OCI-LY1 (cell line): Measurements from ENCODE around the gene POLR1A.

Experiments used
- CTCF ChIP-seq: fragments of 200-600 bp; sonication (generic), shearing (Covaris generic); IDR thresholded peaks from 2 replicates; pipeline ENCODE4 v1.5.1; 2017; ENCODE audit warnings: mild to moderate bottlenecking, antibody characterized with exemption, low read length, moderate library complexity, mixed read lengths
- EZH2 ChIP-seq: fragments of 200-600 bp; sonication (generic), shearing (Covaris generic); IDR thresholded peaks from 2 replicates; pipeline ENCODE4 v1.8.0; 2017; ENCODE audit warnings: borderline replicate concordance, mixed run types, mild to moderate bottlenecking, antibody characterized with exemption, low read length, moderate library complexity, mixed read lengths

- TF ChIP-seq EZH2: no peak
- no peak for TF ChIP-seq CTCF
These were observed 29.8 kb downstream of the POLR1A start for GRCh38 chr2:86075886-86076285.
